Esophagus squamous epithelium (tissue), 4 donors: ENCODE measurements around the gene MBOAT1.

Source experiments
- CTCF ChIP-seq, 6 experiments: fragments of 450-650 bp in 4 of 6; fragments of 200-600 bp in 2 of 6; sonication (generic) in 2 of 6; IDR thresholded peaks; one replicate each; pipeline ENCODE4 v1.5.1; 2016 to 2019; ENCODE audit warnings: antibody characterized with exemption in 6 of 6, mild to moderate bottlenecking in 4 of 6, moderate library complexity in 4 of 6
- POLR2A ChIP-seq, 4 donors: fragments of 450-650 bp; IDR thresholded peaks; one replicate each; pipeline ENCODE4 v1.6.1; 2017; ENCODE audit warnings: antibody characterized with exemption in 4 of 4, mild to moderate bottlenecking in 4 of 4, moderate library complexity in 3 of 4

- TF ChIP-seq POLR2A (IDR thresholded peaks at IDR 0.05) (no peak), CTCF (IDR thresholded peaks at IDR 0.05) (no peak)
Observed at GRCh38 chr6:20154753-20155152, 57.5 kb downstream of the MBOAT1 start.
